ENCODE data around the gene RFX7.

DNA sequence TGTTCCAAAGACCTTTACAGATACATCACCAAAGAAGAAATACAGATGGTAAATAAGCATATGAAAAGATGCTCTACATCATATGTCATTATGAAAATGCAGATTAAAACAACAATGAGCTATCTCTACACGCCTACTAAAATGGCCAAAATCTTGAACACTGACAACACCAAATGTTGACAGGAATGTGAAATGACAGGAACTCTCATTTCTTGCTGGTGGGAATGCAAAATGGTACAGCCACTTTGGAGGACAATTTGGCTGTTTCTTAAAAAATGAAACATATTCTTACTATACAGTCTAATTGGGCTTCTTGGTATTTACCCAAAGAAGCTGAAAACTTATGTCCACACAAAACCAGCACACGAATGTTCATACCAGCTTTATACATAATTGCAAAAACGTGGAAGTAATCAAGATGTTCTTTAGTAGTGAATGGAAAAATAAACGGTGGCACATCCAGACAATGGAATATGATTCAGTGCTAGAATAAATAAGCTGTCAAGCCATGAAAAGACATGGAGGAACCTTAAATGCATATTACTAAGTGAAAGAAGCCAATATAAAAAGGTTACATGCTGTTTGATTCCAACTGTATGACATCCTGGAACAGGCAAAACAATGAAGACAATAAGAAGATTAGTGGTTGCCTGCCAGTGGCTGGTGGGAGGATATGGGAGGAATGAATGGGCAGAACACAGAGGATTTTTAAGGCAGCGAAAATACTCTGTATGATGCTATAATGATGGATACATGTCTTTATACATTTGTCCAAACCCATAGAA, 169.0 kb downstream of the RFX7 start:
- TF ChIP-seq POLR2AphosphoS5 (IDR thresholded peaks at IDR 0.05; ENCODE audit: low read depth, low read length) (no peak), POLR2A (IDR thresholded peaks at IDR 0.05; ENCODE audit: low read depth, low read length) (no peak)

Measured in GM12892 (cell line).